AG20443 (cell line): ENCODE results near the gene FAM171A1.

Source experiments
- DNase-seq: peaks from one replicate; pipeline ENCODE4 v3.0.0; 2012; ENCODE audit warnings: low spot score, mixed read lengths

The FAM171A1 gene

GRCh38 chr10:15168786-15169554 lies 202.1 kb downstream of the FAM171A1 start:
- peak; percentile 99 for DNase-seq

DNA sequence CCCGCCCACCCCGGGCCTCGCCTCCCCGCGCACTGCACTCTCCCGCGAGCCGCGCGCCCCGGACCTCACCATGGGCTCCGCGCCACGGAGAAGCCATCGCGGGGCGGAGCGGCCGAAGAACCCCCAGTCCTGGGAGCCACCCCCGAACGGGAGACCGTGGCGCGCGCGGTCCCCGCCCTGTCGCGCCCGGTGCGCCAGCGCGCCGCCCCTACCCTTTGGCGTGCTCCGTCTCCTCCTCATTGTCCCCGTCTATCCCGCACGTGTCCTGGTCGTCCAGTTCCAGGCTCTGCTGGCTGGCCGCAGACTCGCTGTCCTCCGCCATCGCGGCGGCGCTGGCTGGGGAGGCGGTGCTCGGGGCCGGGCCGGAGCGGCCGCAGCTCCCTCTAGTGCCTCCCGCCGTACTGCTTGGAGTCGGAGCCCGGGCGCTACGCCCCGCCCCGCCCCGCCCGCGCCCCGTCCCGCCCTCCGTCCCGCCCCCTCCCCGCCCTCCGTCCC lies 202.8 kb downstream of the FAM171A1 start, which contains the start of gene NMT2:
Gene NMT2, minus strand, starts transcription at position 403 of the 495 bp plus-strand sequence. Its CDS starts 81 bp downstream, at position 322.
- DNase-seq: peak; percentile 75

- peak; percentile 72 for DNase-seq
Measured at GRCh38 chr10:15167411-15168290, 203.4 kb downstream of the FAM171A1 start.

GRCh38 chr10:15166325-15166724 lies 204.8 kb downstream of the FAM171A1 start:
- DNase-seq: no peak

- DNase-seq: no peak
Measured at GRCh38 chr10:15163253-15163828, 207.7 kb downstream of the FAM171A1 start.
